Ascending aorta (tissue), 2 donors: ENCODE measurements around the gene ARID5B. TPM values are rescaled to one million over a fixed set of nuclear protein-coding genes. Genes with fewer than 3 reads are reported as not detected.
"Not testable (repeated sequence)": the region's sequence is repeated elsewhere in the genome, so short reads cannot be mapped to it uniquely, and the experiment has no call there.

Experiments
- DNase-seq, 2 donors: peaks; one replicate each; pipeline ENCODE4 v3.0.0-alpha.2; 2019; ENCODE audit warnings: low spot score in 2 of 2
- H3K27ac ChIP-seq, 2 donors: fragments of 200-600 bp; sonication (generic); one replicate each; pipeline ENCODE4 v1.5.1; 2016 to 2017; ENCODE audit warnings: mild to moderate bottlenecking in 1 of 2
- H3K27me3 ChIP-seq: fragments of 200-600 bp; sonication (generic); one replicate; pipeline ENCODE4 v1.5.1; 2017
- H3K36me3 ChIP-seq, 2 donors: fragments of 200-600 bp; sonication (generic); one replicate each; pipeline ENCODE4 v1.5.1; 2016
- H3K4me1 ChIP-seq, 2 donors: fragments of 200-600 bp; sonication (generic); one replicate each; pipeline ENCODE4 v1.5.1; 2016 to 2017; ENCODE audit warnings: mild to moderate bottlenecking in 1 of 2
- H3K4me3 ChIP-seq, 2 donors: fragments of 200-600 bp; sonication (generic); one replicate each; pipeline ENCODE4 v1.5.1; 2016 to 2017; ENCODE audit warnings: mild to moderate bottlenecking in 1 of 2
- H3K9me3 ChIP-seq, 2 donors: fragments of 200-600 bp; sonication (generic); one replicate each; pipeline ENCODE4 v1.5.1; 2016
- intact Hi-C: fragments of 100-400 bp; cut with DNase I; formaldehyde crosslinking; loops from one replicate; pipeline ENCODE4 v1.15.1; 2023
- total RNA-seq: library from RNA; depleted of rRNA; stranded (reverse); fragments of >200 nt; gene quantifications from one replicate; pipeline ENCODE4 v1.1.0, GENCODE V29; 2016
- TF ChIP-seq, protein P1 (sequence below), 3 experiments: fragments of 200-600 bp in 2 of 3; fragments of 450-650 bp in 1 of 3; sonication (generic) in 2 of 3; IDR thresholded peaks; one replicate each; pipeline ENCODE4 v1.5.1; 2016 to 2019; ENCODE audit warnings: antibody characterized with exemption in 3 of 3, mild to moderate bottlenecking in 1 of 3, moderate library complexity in 1 of 3

The ARID5B gene
- total RNA-seq, 1 donor from 2014 or later = 92.5 TPM

DNA sequence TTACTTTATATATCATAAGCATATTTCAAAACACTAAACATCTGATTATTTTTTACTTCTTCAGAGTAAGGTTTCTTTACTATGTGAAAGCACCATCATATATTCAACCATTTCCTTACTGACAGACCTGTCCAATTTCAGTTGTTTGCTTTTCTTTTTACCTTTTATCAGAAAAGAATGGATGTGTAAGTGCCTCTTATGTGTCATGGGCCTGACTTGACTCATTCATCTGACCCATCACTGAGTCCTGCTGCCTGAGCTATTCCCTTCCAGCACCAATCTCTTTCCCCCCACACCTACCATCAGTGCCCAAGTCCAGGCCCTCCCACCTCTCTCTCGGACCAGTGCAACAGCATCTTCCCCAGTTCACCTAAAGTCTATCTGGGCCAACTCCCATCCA, 41.7 kb upstream of the ARID5B start:
- TF ChIP-seq, protein P1, sequence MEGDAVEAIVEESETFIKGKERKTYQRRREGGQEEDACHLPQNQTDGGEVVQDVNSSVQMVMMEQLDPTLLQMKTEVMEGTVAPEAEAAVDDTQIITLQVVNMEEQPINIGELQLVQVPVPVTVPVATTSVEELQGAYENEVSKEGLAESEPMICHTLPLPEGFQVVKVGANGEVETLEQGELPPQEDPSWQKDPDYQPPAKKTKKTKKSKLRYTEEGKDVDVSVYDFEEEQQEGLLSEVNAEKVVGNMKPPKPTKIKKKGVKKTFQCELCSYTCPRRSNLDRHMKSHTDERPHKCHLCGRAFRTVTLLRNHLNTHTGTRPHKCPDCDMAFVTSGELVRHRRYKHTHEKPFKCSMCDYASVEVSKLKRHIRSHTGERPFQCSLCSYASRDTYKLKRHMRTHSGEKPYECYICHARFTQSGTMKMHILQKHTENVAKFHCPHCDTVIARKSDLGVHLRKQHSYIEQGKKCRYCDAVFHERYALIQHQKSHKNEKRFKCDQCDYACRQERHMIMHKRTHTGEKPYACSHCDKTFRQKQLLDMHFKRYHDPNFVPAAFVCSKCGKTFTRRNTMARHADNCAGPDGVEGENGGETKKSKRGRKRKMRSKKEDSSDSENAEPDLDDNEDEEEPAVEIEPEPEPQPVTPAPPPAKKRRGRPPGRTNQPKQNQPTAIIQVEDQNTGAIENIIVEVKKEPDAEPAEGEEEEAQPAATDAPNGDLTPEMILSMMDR (IDR thresholded peaks at IDR 0.05) = no peak
- no peak overlapping the region for H3K4me3 ChIP-seq
- intact Hi-C loops = no loop called here
- no peak for DNase-seq
- H3K4me1 ChIP-seq = no peaks in the 10 kb centered on the region
- H3K9me3 ChIP-seq = no peaks in the 10 kb centered on the region
- H3K36me3 ChIP-seq = no peaks in the 10 kb centered on the region
- H3K27me3 ChIP-seq = no peaks in the 10 kb centered on the region
- no peak overlapping the region for H3K27ac ChIP-seq

DNA sequence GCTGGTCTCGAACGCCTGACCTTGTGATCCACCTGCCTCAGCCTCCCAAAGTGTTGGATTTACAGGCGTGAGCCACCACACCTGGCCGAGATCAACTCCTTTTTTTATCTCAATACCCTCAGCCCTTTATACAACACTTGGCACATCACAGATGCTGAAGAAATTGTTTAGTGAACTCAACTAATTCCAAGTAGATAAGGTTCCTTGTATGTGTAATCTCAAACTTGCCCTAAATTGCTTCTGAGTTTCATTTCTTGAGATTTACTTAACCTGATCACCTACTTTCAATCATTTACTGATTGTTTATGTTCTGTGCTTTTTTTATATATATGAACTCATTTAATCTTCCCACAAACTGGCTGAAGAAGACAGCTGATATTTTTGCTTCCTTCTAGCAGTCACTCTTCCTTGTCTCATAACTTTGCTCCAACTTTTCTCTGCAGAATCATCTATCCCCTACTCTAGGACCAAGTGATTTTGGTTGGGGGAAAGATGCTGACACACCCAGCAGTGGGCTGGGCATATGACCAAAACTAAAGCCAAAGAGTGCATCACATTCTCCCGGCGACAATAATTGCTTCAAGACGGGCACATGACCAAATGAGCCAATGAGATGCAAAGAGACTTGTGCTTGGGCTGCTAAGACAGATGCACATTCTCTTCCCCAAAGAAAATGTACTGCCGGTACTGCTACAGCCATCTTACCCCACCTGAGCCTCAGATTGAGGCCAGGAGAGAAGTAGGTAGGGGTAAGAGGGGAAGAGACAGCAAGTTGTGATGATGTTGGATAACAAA, 40.3 kb upstream of the ARID5B start:
- no peak overlapping the region for H3K4me3 ChIP-seq
- H3K36me3 ChIP-seq = no peaks in the 10 kb centered on the region
- intact Hi-C loops = no loop called here
- no peak for DNase-seq
- no peak overlapping the region for H3K27ac ChIP-seq
- TF ChIP-seq, protein P1 (IDR thresholded peaks at IDR 0.05) = no peak
- H3K4me1 ChIP-seq = no peaks in the 10 kb centered on the region
- H3K9me3 ChIP-seq = no peaks in the 10 kb centered on the region
- no peaks in the 10 kb centered on the region for H3K27me3 ChIP-seq

DNA sequence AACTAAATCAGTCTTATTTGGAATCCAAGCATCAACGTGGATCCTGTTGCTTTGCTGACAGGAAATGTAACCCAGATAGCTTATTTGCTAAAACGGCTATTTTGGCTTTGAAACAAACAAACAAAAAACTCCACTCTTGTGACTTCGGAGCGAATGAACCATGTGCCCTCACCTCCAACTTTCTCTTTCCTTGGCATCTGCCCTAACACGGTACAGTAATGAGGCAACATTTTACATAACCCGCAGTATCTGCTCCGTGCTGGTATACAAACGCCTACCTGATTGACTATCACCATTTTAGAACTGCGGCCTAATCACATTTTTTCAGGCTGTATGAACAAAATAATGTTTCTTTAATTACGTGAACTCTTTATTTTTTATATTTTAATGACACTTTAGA, 37.5 kb upstream of the ARID5B start:
- no peaks in the 10 kb centered on the region for H3K27me3 ChIP-seq
- TF ChIP-seq, protein P1 (IDR thresholded peaks at IDR 0.05) = no peak

DNA sequence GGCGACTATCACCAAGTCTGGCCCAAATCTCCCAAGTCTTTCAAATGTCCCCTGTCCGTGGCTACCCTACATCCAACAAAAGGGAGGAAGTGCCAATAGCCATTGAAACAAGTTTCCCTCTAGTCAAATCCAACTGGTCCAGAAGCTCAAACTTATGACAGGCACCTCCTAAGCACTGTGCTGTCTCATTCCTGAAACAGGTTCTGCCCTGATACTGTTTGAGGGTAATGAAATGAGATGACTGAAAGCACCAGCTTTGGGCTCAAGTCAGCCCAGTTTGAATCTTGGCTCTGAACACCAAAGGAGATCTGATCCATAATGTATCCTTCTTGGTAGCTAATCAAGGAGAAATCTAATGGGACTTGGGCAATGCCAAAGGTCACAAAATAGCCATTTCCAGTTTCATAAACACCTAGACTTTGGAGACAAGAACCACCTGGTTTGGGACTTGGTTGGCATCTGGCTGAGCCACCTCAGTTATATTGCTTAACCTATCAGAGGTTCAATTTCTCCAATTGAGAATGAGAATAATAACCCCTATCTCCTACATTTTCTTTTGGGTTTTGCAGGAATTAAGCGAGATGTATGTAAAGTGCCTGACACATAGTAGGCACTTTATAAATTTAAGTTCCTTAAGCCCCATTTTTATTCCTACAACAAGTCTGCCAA, 34.7 kb upstream of the ARID5B start:
- H3K4me1 ChIP-seq = peaks cover 0 to 8% of the 10 kb centered on the region in 2 donors
- H3K27ac ChIP-seq = peak overlapping the region; percentile 46 to 65
- DNase-seq = no peak
- no peaks in the 10 kb centered on the region for H3K27me3 ChIP-seq
- no peaks in the 10 kb centered on the region for H3K36me3 ChIP-seq
- intact Hi-C loops = no loop called here
- no peaks in the 10 kb centered on the region for H3K9me3 ChIP-seq
- TF ChIP-seq, protein P1 (IDR thresholded peaks at IDR 0.05) = no peak
- peak overlapping the region in 1 of 2 donors; percentile 73 for H3K4me3 ChIP-seq

More for the DNA sequence above, 37.5 kb upstream of the ARID5B start:
- intact Hi-C loops = no loop called here
- no peak overlapping the region for H3K27ac ChIP-seq
- no peaks in the 10 kb centered on the region for H3K36me3 ChIP-seq
- DNase-seq = no peak
- no peaks in the 10 kb centered on the region for H3K4me1 ChIP-seq
- no peaks in the 10 kb centered on the region for H3K9me3 ChIP-seq
- H3K4me3 ChIP-seq = no peak overlapping the region

DNA sequence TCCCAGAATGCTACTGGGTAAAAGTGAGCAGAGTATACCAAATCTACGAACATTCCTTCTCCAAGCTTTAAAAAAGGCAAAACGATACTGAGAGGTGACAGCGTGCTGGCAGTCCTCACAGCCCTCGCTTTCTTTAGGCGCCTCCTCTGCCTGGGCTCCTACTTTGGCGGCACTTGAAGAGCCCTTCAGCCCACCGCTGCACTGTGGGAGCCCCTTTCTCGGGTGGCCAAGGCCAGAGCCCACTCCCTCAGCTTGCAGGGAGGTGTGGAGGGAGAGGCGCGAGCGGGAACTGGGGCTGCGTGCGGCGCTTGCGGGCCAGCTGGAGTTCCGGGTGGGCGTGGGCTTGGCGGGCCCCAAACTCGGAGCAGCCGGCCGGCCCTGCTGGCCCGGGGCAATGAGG, 34.1 kb upstream of the ARID5B start:
- H3K27me3 ChIP-seq, intact Hi-C loops, H3K4me1 ChIP-seq, DNase-seq, H3K9me3 ChIP-seq, H3K36me3 ChIP-seq: not testable (repeated sequence)
- Histone ChIP-seq H3K27ac (peak overlapping the region; percentile 46 to 65), H3K4me3 (peak overlapping the region; percentile 32 to 73)

DNA sequence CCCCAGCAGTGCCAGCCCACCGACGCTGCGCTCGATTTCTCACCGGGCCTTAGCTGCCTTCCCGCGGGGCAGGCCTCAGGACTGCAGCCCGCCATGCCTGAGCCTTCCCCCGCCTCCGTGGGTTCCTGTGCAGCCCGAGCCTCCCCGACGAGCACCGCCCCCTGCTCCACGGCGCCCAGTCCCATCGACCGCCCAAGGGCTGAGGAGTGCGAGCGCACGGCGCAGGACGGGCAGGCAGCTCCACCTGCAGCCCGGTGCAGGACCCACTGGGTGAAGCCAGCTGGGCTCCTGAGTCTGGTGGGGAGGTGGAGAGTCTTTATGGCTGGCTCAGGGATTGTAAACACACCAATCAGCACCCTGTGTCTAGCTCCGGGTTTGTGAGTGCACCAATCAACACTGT, 33.7 kb upstream of the ARID5B start:
- H3K9me3 ChIP-seq, H3K4me1 ChIP-seq, intact Hi-C loops, H3K36me3 ChIP-seq, H3K27me3 ChIP-seq: not testable (repeated sequence)
- peak; percentile 11 to 65 for DNase-seq
- H3K4me3 ChIP-seq = peak overlapping the region; percentile 32 to 73
- TF ChIP-seq, protein P1 (IDR thresholded peaks at IDR 0.05) = peak in 1 of 3 experiments; percentile 48
- peak overlapping the region; percentile 46 to 65 for H3K27ac ChIP-seq
